Measurements from ENCODE around the gene LDLRAD3. TPM values are rescaled to one million over a fixed set of nuclear protein-coding genes. Genes with fewer than 3 reads are reported as not detected.
A peak's percentile ranks its signal among the peaks of the same experiment; 100 is the strongest.

LDLRAD3 gene
- total and polyA plus RNA-seq, 3 donors from 2014 or later = 7.1 to 14.6 (median 12.0) TPM

- WGBS, 2 donors = 73 to 75% methylated on average over 5 of the region's 5 CpGs
- H3K27me3 ChIP-seq = no peaks in the 10 kb centered on the region
- intact Hi-C loops (cut with DNase I; ENCODE audit: low total_unique reads) = no loop called here
Measured at GRCh38 chr11:35950082-35950481, 6.2 kb downstream of the LDLRAD3 start.

GRCh38 chr11:35951680-35952079, 7.8 kb downstream of the LDLRAD3 start:
- H3K36me3 ChIP-seq (ENCODE audit: low read depth, missing control alignments) = no peaks in the 10 kb centered on the region
- WGBS, 2 donors = 89% methylated on average over 3 of the region's 3 CpGs
- no peaks in the 10 kb centered on the region for H3K27me3 ChIP-seq
- no peaks in the 10 kb centered on the region for H3K9me3 ChIP-seq
- intact Hi-C loops (cut with DNase I; ENCODE audit: low total_unique reads) = no loop called here
- peaks cover 7% of the 10 kb centered on the region for H3K4me1 ChIP-seq
- H3K27ac ChIP-seq = no peak overlapping the region
- DNase-seq = no peak
- TF ChIP-seq POLR2A (IDR thresholded peaks at IDR 0.05) = no peak
- TF ChIP-seq CTCF (IDR thresholded peaks at IDR 0.05) = no peak
- H3K4me3 ChIP-seq = no peak overlapping the region

More at GRCh38 chr11:35950082-35950481, 6.2 kb downstream of the LDLRAD3 start:
- Histone ChIP-seq H3K27ac (no peak overlapping the region), H3K36me3 (ENCODE audit: low read depth, missing control alignments) (no peaks in the 10 kb centered on the region), H3K4me1 (peaks cover 7% of the 10 kb centered on the region), H3K9me3 (no peaks in the 10 kb centered on the region), H3K4me3 (no peak overlapping the region)
- TF ChIP-seq POLR2A (IDR thresholded peaks at IDR 0.05) (no peak), CTCF (IDR thresholded peaks at IDR 0.05) (no peak)
- DNase-seq = no peak

- no peak overlapping the region for H3K4me3 ChIP-seq
- intact Hi-C loops (cut with DNase I; ENCODE audit: low total_unique reads) = no loop called here
- H3K27ac ChIP-seq = no peak overlapping the region
- H3K9me3 ChIP-seq = no peaks in the 10 kb centered on the region
- TF ChIP-seq POLR2A (IDR thresholded peaks at IDR 0.05) = no peak
- TF ChIP-seq CTCF (IDR thresholded peaks at IDR 0.05) = no peak
- peak; percentile 53 for DNase-seq
- no peaks in the 10 kb centered on the region for H3K36me3 ChIP-seq (ENCODE audit: low read depth, missing control alignments)
- H3K27me3 ChIP-seq = no peaks in the 10 kb centered on the region
- 55 to 59% methylated on average over 12 to 13 of the region's 13 CpGs for WGBS, 2 donors
- peaks cover 7% of the 10 kb centered on the region for H3K4me1 ChIP-seq
Measured at GRCh38 chr11:35953081-35953760, 9.4 kb downstream of the LDLRAD3 start.

- Histone ChIP-seq H3K27ac (no peak overlapping the region), H3K9me3 (no peaks in the 10 kb centered on the region)
Measured at GRCh38 chr11:35954205-35954604, 10.3 kb downstream of the LDLRAD3 start.

More at GRCh38 chr11:35954205-35954604, 10.3 kb downstream of the LDLRAD3 start:
- TF ChIP-seq POLR2A (IDR thresholded peaks at IDR 0.05) (no peak), CTCF (IDR thresholded peaks at IDR 0.05) (no peak)
- intact Hi-C loops (cut with DNase I; ENCODE audit: low total_unique reads) = no loop called here
- Histone ChIP-seq H3K27me3 (no peaks in the 10 kb centered on the region), H3K4me3 (no peak overlapping the region), H3K36me3 (ENCODE audit: low read depth, missing control alignments) (no peaks in the 10 kb centered on the region), H3K4me1 (peaks cover 7% of the 10 kb centered on the region)
- DNase-seq = no peak
- 81% methylated on average over 3 of the region's 3 CpGs for WGBS, 2 donors
